SK-N-SH (cell line): Measurements from ENCODE around the gene ECE1. TPM values are rescaled to one million over a fixed set of nuclear protein-coding genes. Genes with fewer than 3 reads are reported as not detected.

Experiments used
- CTCF ChIA-PET: fragments of 300-600, 350-600 bp; formaldehyde crosslinking; extraction: SDS; loops from one replicate; lab custom pipeline; 2021; lab: Yijun Ruan, JAX
- POLR2A ChIA-PET: fragments of 350-600 bp; sonication (Branson Sonifier 250); formaldehyde crosslinking; extraction: SDS; loops from one replicate; lab custom pipeline; 2020; ENCODE audit warnings: antibody characterized with exemption, inconsistent platforms; lab: Yijun Ruan, JAX
- DNase-seq: peaks from one replicate; pipeline ENCODE4 v3.0.0; 2012
- H2AFZ ChIP-seq: fragments of 200-600 bp; sonication (generic); 2 replicates; pipeline ENCODE4 v1.8.1; 2016; ENCODE audit warnings: antibody characterized with exemption, mild to moderate bottlenecking, low read depth
- H3F3A ChIP-seq: fragments of 200-600 bp; sonication (generic); replicated peaks from 2 replicates; pipeline ENCODE3; 2016; ENCODE audit warnings: antibody characterized with exemption, mild to moderate bottlenecking; ENCODE audit not compliant: insufficient read depth
- H3K27ac ChIP-seq, 2 experiments: fragments of 200-500 bp in 1 of 2; fragments of 200-600 bp in 1 of 2; sonication (Bioruptor generic) in 1 of 2; sonication (generic), shearing (Covaris generic) in 1 of 2; 2 replicates each; pipeline versions ENCODE4 v1.5.1 to v1.6.1; 2014 to 2016; ENCODE audit warnings: low read depth in 2 of 2, inconsistent platforms in 1 of 2, low read length in 1 of 2, mild to moderate bottlenecking in 1 of 2, mixed read lengths in 1 of 2
- H3K27me3 ChIP-seq: fragments of 200-600 bp; sonication (generic), shearing (Covaris generic); 2 replicates; pipeline ENCODE4 v1.6.1; 2016; ENCODE audit warnings: mixed run types; ENCODE audit not compliant: insufficient read depth
- H3K36me3 ChIP-seq, 2 experiments: fragments of 200-500 bp in 1 of 2; fragments of 200-600 bp in 1 of 2; sonication (Bioruptor generic) in 1 of 2; sonication (generic) in 1 of 2; replicated peaks in 1 of 2; 2 replicates each; pipeline versions ENCODE3 to v1.5.1; 2014 to 2016; ENCODE audit warnings: low read length in 1 of 2, mild to moderate bottlenecking in 1 of 2; ENCODE audit not compliant: insufficient read depth in 2 of 2, control insufficient read depth in 1 of 2
- H3K4me1 ChIP-seq, 2 experiments: fragments of 200-500 bp in 1 of 2; fragments of 200-600 bp in 1 of 2; sonication (Bioruptor generic) in 1 of 2; sonication (generic), shearing (Covaris generic) in 1 of 2; 2 replicates each; pipeline versions ENCODE4 v1.5.1 to v1.6.1; 2014 to 2016; ENCODE audit warnings: low read depth in 1 of 2, low read length in 1 of 2, mixed run types in 1 of 2; ENCODE audit not compliant: insufficient read depth in 2 of 2, control insufficient read depth in 1 of 2
- H3K4me2 ChIP-seq: fragments of 200-600 bp; sonication (generic), shearing (Covaris generic); 2 replicates; pipeline ENCODE4 v1.6.1; 2017; ENCODE audit warnings: mixed run types
- H3K4me3 ChIP-seq, 2 experiments: fragments of 200-500 bp in 1 of 2; fragments of 200-600 bp in 1 of 2; sonication (Bioruptor generic) in 1 of 2; sonication (generic), shearing (Covaris generic) in 1 of 2; 2 replicates each; pipeline versions ENCODE4 v1.5.1 to v1.8.1; 2014 to 2016; ENCODE audit warnings: low read depth in 2 of 2, inconsistent platforms in 1 of 2, low read length in 1 of 2, mild to moderate bottlenecking in 1 of 2, mixed read lengths in 1 of 2, moderate library complexity in 1 of 2
- H3K79me2 ChIP-seq: fragments of 200-600 bp; sonication (generic); 2 replicates; pipeline ENCODE4 v1.8.1; 2017; ENCODE audit warnings: mild to moderate bottlenecking; ENCODE audit not compliant: insufficient read depth
- H3K9ac ChIP-seq: fragments of 200-600 bp; sonication (generic); 2 replicates; pipeline ENCODE4 v1.6.1; 2017; ENCODE audit warnings: mixed run types
- H3K9me2 ChIP-seq: fragments of 200-600 bp; sonication (generic); 2 replicates; pipeline ENCODE4 v1.6.1; 2017; ENCODE audit warnings: mixed run types
- H3K9me3 ChIP-seq: fragments of 200-600 bp; sonication (generic); 2 replicates; pipeline ENCODE4 v1.6.1; 2017; ENCODE audit warnings: mixed run types, mild to moderate bottlenecking, moderate library complexity
- H4K20me1 ChIP-seq: fragments of 200-600 bp; sonication (generic); 2 replicates; pipeline ENCODE4 v1.6.1; 2017; ENCODE audit warnings: mild to moderate bottlenecking, mixed run types; ENCODE audit not compliant: insufficient read depth
- FOXJ3 ChIP-seq: sonication (generic); formaldehyde crosslinking; IDR thresholded peaks from 2 replicates; pipeline ENCODE4 v1.5.1; 2020; ENCODE audit warnings: mild to moderate bottlenecking, missing genetic modification reagents
- FOXM1 ChIP-seq: IDR thresholded peaks from 2 replicates; pipeline ENCODE4 v1.4.0; 2012; ENCODE audit warnings: low read depth, mild to moderate bottlenecking
- GABPA ChIP-seq: IDR thresholded peaks from 2 replicates; pipeline ENCODE4 v1.4.0; 2012; ENCODE audit warnings: low read depth, mild to moderate bottlenecking
- RAD21 ChIP-seq: IDR thresholded peaks from 2 replicates; pipeline ENCODE4 v1.6.1; 2012; ENCODE audit warnings: mild to moderate bottlenecking, low read length
- RCOR1 ChIP-seq: fragments of 150-350 bp; IDR thresholded peaks from 2 replicates; pipeline ENCODE4 v1.6.1; 2017; ENCODE audit warnings: antibody characterized with exemption, low read length
- SMC3 ChIP-seq: IDR thresholded peaks from 2 replicates; pipeline ENCODE4 v1.6.1; 2012; ENCODE audit warnings: low read depth, low read length, improper control_type of control experiment
- ZBTB33 ChIP-seq: IDR thresholded peaks from 2 replicates; pipeline ENCODE4 v1.4.0; 2012; ENCODE audit warnings: low read depth, borderline replicate concordance
- WGBS: methylation state at CpG from one replicate; pipeline ENCODE4 v1.1.6; 2017; ENCODE audit warnings: low lambda C conversion rate; 5-methylcytosine and 5-hydroxymethylcytosine counted together
- polyA plus RNA-seq, 3 experiments: library from polyadenylated mRNA; depleted of rRNA; stranded (reverse); fragments of >200 nt; gene quantifications; 2 replicates each; pipeline ENCODE4 v1.2.3, GENCODE V29; 2012
- TF ChIP-seq, protein P1 (sequence below): IDR thresholded peaks from 2 replicates; pipeline ENCODE4 v1.4.0; 2012; ENCODE audit warnings: low read depth, borderline replicate concordance

Gene ECE1
- polyA plus RNA-seq, 1 of the 3 experiments (the other 2 are of a cell fraction) = 96.6 TPM

- TF ChIP-seq ZBTB33 (no peak), FOXJ3 (no peak), RCOR1 (peak; percentile 76), SMC3 (no peak), FOXM1 (no peak)
- TF ChIP-seq, protein P1, sequence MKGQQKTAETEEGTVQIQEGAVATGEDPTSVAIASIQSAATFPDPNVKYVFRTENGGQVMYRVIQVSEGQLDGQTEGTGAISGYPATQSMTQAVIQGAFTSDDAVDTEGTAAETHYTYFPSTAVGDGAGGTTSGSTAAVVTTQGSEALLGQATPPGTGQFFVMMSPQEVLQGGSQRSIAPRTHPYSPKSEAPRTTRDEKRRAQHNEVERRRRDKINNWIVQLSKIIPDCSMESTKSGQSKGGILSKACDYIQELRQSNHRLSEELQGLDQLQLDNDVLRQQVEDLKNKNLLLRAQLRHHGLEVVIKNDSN = no peak
Measured at GRCh38 chr1:21220815-21221214, 69.4 kb downstream of the ECE1 start (continued).

DNA sequence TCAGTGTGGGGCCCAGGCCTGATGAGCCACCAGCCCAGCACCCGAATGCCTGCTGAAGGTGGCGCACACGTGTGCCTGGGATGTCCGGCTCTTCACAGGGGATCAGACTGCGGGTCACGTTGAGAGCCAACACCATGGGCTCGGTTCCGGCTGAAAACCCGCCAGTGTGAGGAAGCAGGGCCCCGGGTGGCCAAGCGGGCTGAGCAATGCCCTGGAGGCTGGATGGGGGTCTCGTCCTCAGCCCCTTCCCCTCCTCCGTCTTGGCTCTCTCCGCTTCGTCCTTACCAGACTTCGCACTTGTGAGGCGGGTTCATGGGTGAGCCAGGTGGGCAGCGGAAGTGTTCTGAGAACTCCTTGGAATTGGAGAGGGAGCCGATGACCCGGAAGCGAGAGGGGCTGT, 70.6 kb downstream of the ECE1 start:
- peaks cover 0 to 13% of the 10 kb centered on the region in 2 experiments; a peak in 1 of 4 replicates for H3K4me1 ChIP-seq
- no peak overlapping the region; a peak in 1 of 4 replicates for H3K27ac ChIP-seq
- 97% methylated on average over 21 of the region's 21 CpGs for WGBS
- H4K20me1 ChIP-seq = no peaks in the 10 kb centered on the region
- H3K36me3 ChIP-seq = peaks cover 17 to 18% of the 10 kb centered on the region in 2 experiments
- no peaks in the 10 kb centered on the region for H3K9me2 ChIP-seq
- no peak for TF ChIP-seq RAD21
- TF ChIP-seq GABPA = no peak
- no peak for TF ChIP-seq ZBTB33
- TF ChIP-seq, protein P1 = no peak
- no peak overlapping the region for H3K9ac ChIP-seq
- H3K27me3 ChIP-seq = no peaks in the 10 kb centered on the region
- H3K4me2 ChIP-seq = no peak overlapping the region
- no peak overlapping the region for H3K4me3 ChIP-seq
- ChIA-PET CTCF (interaction anchor here (0.9 to 7.5 kb wide), 3 partner anchors 14 to 149 kb away, joined by 3 to 76 read pairs (median 9); no protein-coding TSS in a partner anchor), POLR2A (no interaction called here)
- H2AFZ ChIP-seq = no peak overlapping the region
- no peaks in the 10 kb centered on the region for H3K9me3 ChIP-seq
- DNase-seq = peak; percentile 9
- peaks cover 7% of the 10 kb centered on the region for H3F3A ChIP-seq
- H3K79me2 ChIP-seq = no peaks in the 10 kb centered on the region
